ENCODE data around the gene CD79B. TPM values are rescaled to one million over a fixed set of nuclear protein-coding genes. Genes with fewer than 3 reads are reported as not detected.

CD79B gene
- total RNA-seq, 1 donor from 2014 or later = 3.4 TPM

GRCh38 chr17:63954402-63955063 is 22.4 kb upstream of the CD79B start:
- DNase-seq (ENCODE audit: low spot score) = no peak

GRCh38 chr17:63950940-63951907 is 19.1 kb upstream of the CD79B start:
- peak; percentile 47 for DNase-seq (ENCODE audit: low spot score)

GRCh38 chr17:63949576-63950250 is 17.6 kb upstream of the CD79B start:
- DNase-seq (ENCODE audit: low spot score) = no peak

GRCh38 chr17:63948521-63948920 is 16.4 kb upstream of the CD79B start:
- no peak for DNase-seq (ENCODE audit: low spot score)

- no peak for DNase-seq (ENCODE audit: low spot score)
These were observed 15.7 kb upstream of the CD79B start for GRCh38 chr17:63947711-63948330.

GRCh38 chr17:63946440-63947363 is 14.6 kb upstream of the CD79B start:
- peak; percentile 30 for DNase-seq (ENCODE audit: low spot score)

GRCh38 chr17:63945784-63946439 is 13.8 kb upstream of the CD79B start:
- DNase-seq (ENCODE audit: low spot score) = no peak

GRCh38 chr17:63944736-63945499 is 12.8 kb upstream of the CD79B start:
- no peak for DNase-seq (ENCODE audit: low spot score)

- no peak for DNase-seq (ENCODE audit: low spot score)
These were observed 11.6 kb upstream of the CD79B start for GRCh38 chr17:63943745-63944144.

GRCh38 chr17:63942309-63942985 is 10.3 kb upstream of the CD79B start:
- DNase-seq (ENCODE audit: low spot score) = no peak

- DNase-seq (ENCODE audit: low spot score) = no peak
These were observed 9.6 kb upstream of the CD79B start for GRCh38 chr17:63941751-63942150.

- no peak for DNase-seq (ENCODE audit: low spot score)
These were observed 9.0 kb upstream of the CD79B start for GRCh38 chr17:63941162-63941561.

GRCh38 chr17:63940584-63940983 is 8.5 kb upstream of the CD79B start:
- no peak for DNase-seq (ENCODE audit: low spot score)

GRCh38 chr17:63939884-63940283 is 7.8 kb upstream of the CD79B start:
- no peak for DNase-seq (ENCODE audit: low spot score)

GRCh38 chr17:63939401-63939800 is 7.3 kb upstream of the CD79B start:
- no peak for DNase-seq (ENCODE audit: low spot score)

GRCh38 chr17:63937920-63938319 is 5.8 kb upstream of the CD79B start:
- no peak for DNase-seq (ENCODE audit: low spot score)

GRCh38 chr17:63937319-63937718 is 5.2 kb upstream of the CD79B start:
- DNase-seq (ENCODE audit: low spot score) = no peak

GRCh38 chr17:63934183-63935112 is 2.3 kb upstream of the CD79B start:
- no peak for DNase-seq (ENCODE audit: low spot score)
